Kidney capillary endothelial cell (primary cell): ENCODE measurements around the gene MLXIP.
"Not testable (repeated sequence)": the region's sequence is repeated elsewhere in the genome, so short reads cannot be mapped to it uniquely, and the experiment has no call there.

Source experiments
- DNase-seq: peaks from one replicate; pipeline ENCODE4 v3.0.0-alpha.2; 2018; ENCODE audit warnings: low spot score

MLXIP gene

GRCh38 chr12:122054842-122055520, 23.6 kb upstream of the MLXIP start:
- no peak for DNase-seq

GRCh38 chr12:122056406-122056805, 22.1 kb upstream of the MLXIP start:
- DNase-seq: not testable (repeated sequence)

GRCh38 chr12:122057007-122057735, 21.4 kb upstream of the MLXIP start:
- DNase-seq: no peak

- no peak for DNase-seq
Observed at GRCh38 chr12:122057769-122058168, 20.8 kb upstream of the MLXIP start.

- DNase-seq: no peak
Observed at GRCh38 chr12:122058549-122059149, 19.9 kb upstream of the MLXIP start.

GRCh38 chr12:122059203-122059960, 19.2 kb upstream of the MLXIP start:
- no peak for DNase-seq

GRCh38 chr12:122060081-122060501, 18.5 kb upstream of the MLXIP start:
- no peak for DNase-seq

GRCh38 chr12:122061253-122061652, 17.3 kb upstream of the MLXIP start:
- no peak for DNase-seq

GRCh38 chr12:122062832-122063693, 15.5 kb upstream of the MLXIP start:
- no peak for DNase-seq

GRCh38 chr12:122063694-122064024, 14.9 kb upstream of the MLXIP start:
- DNase-seq: no peak

GRCh38 chr12:122064025-122064777, 14.4 kb upstream of the MLXIP start:
- peak; percentile 88 for DNase-seq

GRCh38 chr12:122064780-122065588, 13.6 kb upstream of the MLXIP start:
- DNase-seq: peak; percentile 82

- no peak for DNase-seq
Observed at GRCh38 chr12:122067548-122067947, 11.0 kb upstream of the MLXIP start.

- DNase-seq: no peak
Observed at GRCh38 chr12:122067966-122068365, 10.6 kb upstream of the MLXIP start.

GRCh38 chr12:122072031-122072970, 6.3 kb upstream of the MLXIP start:
- no peak for DNase-seq

- DNase-seq: no peak
Observed at GRCh38 chr12:122073815-122074214, 4.7 kb upstream of the MLXIP start.

- no peak for DNase-seq
Observed at GRCh38 chr12:122076743-122077495, 1.6 kb upstream of the MLXIP start.

- DNase-seq: no peak
Observed at GRCh38 chr12:122079033-122079531, 526 bp downstream of the MLXIP start.
